Measurements from ENCODE around the gene TCAP. TPM values are rescaled to one million over a fixed set of nuclear protein-coding genes. Genes with fewer than 3 reads are reported as not detected.

Gene TCAP
- total and polyA plus RNA-seq, 10 of the 15 experiments (the other 5 are each of a cell fraction or from before 2014, with no cell fraction given): 0.17 to 1.0 (median 0.36) TPM; not detected in 3

DNA sequence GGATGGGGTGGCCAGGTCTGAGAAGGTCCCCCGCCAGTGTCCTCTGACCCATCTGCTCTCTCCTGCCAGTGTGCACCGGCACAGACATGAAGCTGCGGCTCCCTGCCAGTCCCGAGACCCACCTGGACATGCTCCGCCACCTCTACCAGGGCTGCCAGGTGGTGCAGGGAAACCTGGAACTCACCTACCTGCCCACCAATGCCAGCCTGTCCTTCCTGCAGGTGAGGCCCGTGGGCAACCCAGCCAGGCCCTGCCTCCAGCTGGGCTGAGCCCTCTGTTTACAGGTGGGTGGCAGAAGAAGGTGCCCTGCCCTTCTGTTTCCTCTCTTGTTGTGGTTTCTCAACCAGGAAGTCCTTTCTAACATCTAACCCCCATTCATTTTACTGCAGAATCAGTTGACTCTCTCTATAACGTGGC lies 41.8 kb downstream of the TCAP start:
- no peak overlapping the region for H3K9ac ChIP-seq (ENCODE audit: control insufficient read depth, insufficient read depth, low read length)
- no peaks in the 10 kb centered on the region for H4K20me1 ChIP-seq (ENCODE audit: control insufficient read depth, insufficient read depth)
- RAD21 ChIA-PET (ENCODE audit: unreplicated experiment): no interaction called here
- no peak overlapping the region for H3K27ac ChIP-seq (ENCODE audit: control insufficient read depth, insufficient read depth)
- DNase-seq (ENCODE audit: low read depth, low spot score) (no peak), ATAC-seq (no peak), FAIRE-seq (no peak)
- no peak overlapping the region for H2AFZ ChIP-seq (ENCODE audit: control insufficient read depth, low read depth, low read length)
- SMC1A ChIA-PET (ENCODE audit: uncharacterized antibody, unreplicated experiment): no interaction called here
- no peak overlapping the region for H3K4me2 ChIP-seq (ENCODE audit: control insufficient read depth, insufficient read depth)
- intact Hi-C loops (cut with micrococcal nuclease; ENCODE audit: unreplicated experiment): no loop called here
- in situ Hi-C loops (cut with MboI): no loop called here
- no peaks in the 10 kb centered on the region for H3K79me2 ChIP-seq (ENCODE audit: control insufficient read depth, insufficient read depth, low read length)
- H3K36me3 ChIP-seq (ENCODE audit: control insufficient read depth in 2 of 2, insufficient read depth in 2 of 2, low read length in 1 of 2): no peaks in the 10 kb centered on the region
- peaks cover 11% of the 10 kb centered on the region for H3K4me1 ChIP-seq (ENCODE audit: control insufficient read depth, insufficient read depth, low read length)
- no peak overlapping the region for H3K4me3 ChIP-seq
- peaks cover 0 to 1% of the 10 kb centered on the region in 2 experiments; a peak in 1 of 4 replicates for H3K27me3 ChIP-seq (replicated peaks in 1 of 2; ENCODE audit: control insufficient read depth in 2 of 2, insufficient read depth in 2 of 2, low read length in 1 of 2)
- H3K9me3 ChIP-seq (replicated peaks; ENCODE audit: control insufficient read depth, insufficient read depth, low read length): no peaks in the 10 kb centered on the region
- CTCF ChIA-PET: no interaction called here
- POLR2A ChIA-PET: no interaction called here
- no peak for TF ChIP-seq NFYA (IDR thresholded peaks at IDR 0.05; ENCODE audit: borderline replicate concordance, low read depth, low read length)
- no peak for TF ChIP-seq ZNF207 (IDR thresholded peaks at IDR 0.05; ENCODE audit: borderline replicate concordance)
- TF ChIP-seq RBBP5 (conservative IDR thresholded peaks at IDR 0.05): no peak
- TF ChIP-seq CHD2 (IDR thresholded peaks at IDR 0.05; ENCODE audit: borderline replicate concordance, low read depth, low read length): no peak
- no peak for TF ChIP-seq SIN3A (IDR thresholded peaks at IDR 0.05; ENCODE audit: low read depth, low read length)
- TF ChIP-seq CREB1 (IDR thresholded peaks at IDR 0.05; ENCODE audit: low read depth): no peak
- TF ChIP-seq IKZF1 (conservative IDR thresholded peaks at IDR 0.05): no peak
- TF ChIP-seq SKIL (IDR thresholded peaks at IDR 0.05; ENCODE audit: low read depth, poor library complexity, severe bottlenecking): no peak
- TF ChIP-seq, protein P1, sequence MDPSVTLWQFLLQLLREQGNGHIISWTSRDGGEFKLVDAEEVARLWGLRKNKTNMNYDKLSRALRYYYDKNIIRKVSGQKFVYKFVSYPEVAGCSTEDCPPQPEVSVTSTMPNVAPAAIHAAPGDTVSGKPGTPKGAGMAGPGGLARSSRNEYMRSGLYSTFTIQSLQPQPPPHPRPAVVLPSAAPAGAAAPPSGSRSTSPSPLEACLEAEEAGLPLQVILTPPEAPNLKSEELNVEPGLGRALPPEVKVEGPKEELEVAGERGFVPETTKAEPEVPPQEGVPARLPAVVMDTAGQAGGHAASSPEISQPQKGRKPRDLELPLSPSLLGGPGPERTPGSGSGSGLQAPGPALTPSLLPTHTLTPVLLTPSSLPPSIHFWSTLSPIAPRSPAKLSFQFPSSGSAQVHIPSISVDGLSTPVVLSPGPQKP (IDR thresholded peaks at IDR 0.05; ENCODE audit: low read depth, low read length): no peak
- no peak for TF ChIP-seq IKZF2 (IDR thresholded peaks at IDR 0.05)
- TF ChIP-seq BACH1 (IDR thresholded peaks at IDR 0.05; ENCODE audit: borderline replicate concordance): no peak
- TF ChIP-seq BHLHE40 (IDR thresholded peaks at IDR 0.05; ENCODE audit: borderline replicate concordance in 1 of 2, low read depth in 2 of 2, low read length in 1 of 2): no peak
- no peak for TF ChIP-seq ZNF274 (IDR thresholded peaks at IDR 0.05; ENCODE audit: insufficient read depth, insufficient read length)
- no peak for TF ChIP-seq TCF7 (IDR thresholded peaks at IDR 0.05; ENCODE audit: borderline replicate concordance)
- TF ChIP-seq NR2C2 (IDR thresholded peaks at IDR 0.05; ENCODE audit: borderline replicate concordance, control insufficient read depth, insufficient read length, low read depth): no peak
- TF ChIP-seq ZSCAN29 (IDR thresholded peaks at IDR 0.05): no peak
- 47% methylated on average over 7 of the region's 7 CpGs for WGBS (ENCODE audit: insufficient coverage, insufficient replicate concordance, low lambda C conversion rate, missing lambda C conversion rate)
- BruUV-seq (replicated peaks): no TSS peak
